DND-41 (cell line): ENCODE results near the gene MEIS3.

Source experiments
- ATAC-seq: fragments of 200-7000 bp; cut with Tn5 transposase; 3 replicates; pipeline ENCODE4 v1.9.1; 2021; ENCODE audit warnings: low read depth; ENCODE audit not compliant: insufficient read depth
- DNase-seq: peaks from one replicate; pipeline ENCODE4 v3.0.0-alpha.2; 2020
- H2AFZ ChIP-seq: 2 replicates; pipeline ENCODE4 v1.6.0; 2012; ENCODE audit warnings: low read depth, low read length
- H3K27ac ChIP-seq: 2 replicates; pipeline ENCODE4 v1.5.1; 2012; ENCODE audit warnings: low read length, inconsistent platforms
- H3K27me3 ChIP-seq: fragments of 200-600 bp; sonication (generic); 2 replicates; pipeline ENCODE4 v1.6.0; 2012; ENCODE audit warnings: low read length, mild to moderate bottlenecking, inconsistent platforms; ENCODE audit not compliant: insufficient read depth, poor library complexity
- H3K36me3 ChIP-seq: 2 replicates; pipeline ENCODE4 v1.5.1; 2012; ENCODE audit warnings: low read length, inconsistent platforms; ENCODE audit not compliant: insufficient read depth
- H3K4me1 ChIP-seq: 2 replicates; pipeline ENCODE4 v1.5.1; 2012; ENCODE audit warnings: mild to moderate bottlenecking, low read length; ENCODE audit not compliant: insufficient read depth
- H3K4me2 ChIP-seq: 2 replicates; pipeline ENCODE4 v1.6.0; 2012; ENCODE audit warnings: mild to moderate bottlenecking, moderate library complexity, low read length, inconsistent platforms; ENCODE audit not compliant: insufficient read depth
- H3K4me3 ChIP-seq, 2 experiments: fragments of 200-600 bp in 1 of 2; shearing (Covaris generic) in 1 of 2; 2 replicates each; pipeline ENCODE4 v1.5.1; 2012 to 2016; ENCODE audit warnings: inconsistent platforms in 2 of 2, low read length in 2 of 2, mild to moderate bottlenecking in 2 of 2, low read depth in 1 of 2, moderate library complexity in 1 of 2
- H3K79me2 ChIP-seq: 2 replicates; pipeline ENCODE4 v1.6.0; 2012; ENCODE audit warnings: low read length, inconsistent platforms; ENCODE audit not compliant: insufficient read depth
- H3K9ac ChIP-seq: 2 replicates; pipeline ENCODE4 v1.6.0; 2012; ENCODE audit warnings: low read depth, mild to moderate bottlenecking, inconsistent platforms, low read length, moderate library complexity
- H3K9me3 ChIP-seq: 2 replicates; pipeline ENCODE4 v1.5.1; 2012; ENCODE audit warnings: low read length, moderate library complexity, mild to moderate bottlenecking, inconsistent platforms; ENCODE audit not compliant: insufficient read depth, severe bottlenecking
- H4K20me1 ChIP-seq: 2 replicates; pipeline ENCODE4 v1.6.0; 2012; ENCODE audit warnings: low read length; ENCODE audit not compliant: insufficient read depth
- EZH2 ChIP-seq: IDR thresholded peaks from 3 replicates; pipeline ENCODE4 v1.6.1; 2012; ENCODE audit warnings: borderline replicate concordance, low read depth, mild to moderate bottlenecking, moderate library complexity, low read length, inconsistent platforms; ENCODE audit not compliant: severe bottlenecking
- TF ChIP-seq, protein P1 (sequence below): IDR thresholded peaks from 2 replicates; pipeline ENCODE4 v1.5.1; 2012; ENCODE audit warnings: borderline replicate concordance, low read length, moderate library complexity, mild to moderate bottlenecking; ENCODE audit not compliant: poor library complexity, severe bottlenecking; ENCODE audit errors: extremely low read depth

MEIS3 gene

DNA sequence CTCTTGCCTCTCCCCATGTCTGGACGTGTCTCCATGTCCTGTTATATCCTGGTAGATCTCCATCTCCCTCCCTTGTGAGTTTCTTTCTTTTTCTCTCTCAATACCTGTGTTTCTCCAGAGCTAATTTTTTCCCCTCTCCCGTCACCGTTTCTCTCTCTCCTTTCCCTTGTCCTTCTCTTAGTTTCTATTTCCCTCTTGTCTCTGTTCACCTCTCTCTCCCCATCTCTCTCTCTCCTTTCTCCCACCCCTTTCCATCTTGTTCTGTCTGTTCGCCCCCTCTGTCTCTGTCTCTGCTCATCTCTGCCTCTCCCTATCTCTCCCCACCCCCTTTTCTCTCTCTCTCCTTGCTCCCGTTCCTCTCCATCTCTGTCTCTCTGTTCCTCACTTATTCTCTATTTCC, 39.3 kb upstream of the MEIS3 start:
- Histone ChIP-seq H3K27me3 (peaks cover 11% of the 10 kb centered on the region), H3K79me2 (no peaks in the 10 kb centered on the region)
- no peak for TF ChIP-seq EZH2
- TF ChIP-seq, protein P1, sequence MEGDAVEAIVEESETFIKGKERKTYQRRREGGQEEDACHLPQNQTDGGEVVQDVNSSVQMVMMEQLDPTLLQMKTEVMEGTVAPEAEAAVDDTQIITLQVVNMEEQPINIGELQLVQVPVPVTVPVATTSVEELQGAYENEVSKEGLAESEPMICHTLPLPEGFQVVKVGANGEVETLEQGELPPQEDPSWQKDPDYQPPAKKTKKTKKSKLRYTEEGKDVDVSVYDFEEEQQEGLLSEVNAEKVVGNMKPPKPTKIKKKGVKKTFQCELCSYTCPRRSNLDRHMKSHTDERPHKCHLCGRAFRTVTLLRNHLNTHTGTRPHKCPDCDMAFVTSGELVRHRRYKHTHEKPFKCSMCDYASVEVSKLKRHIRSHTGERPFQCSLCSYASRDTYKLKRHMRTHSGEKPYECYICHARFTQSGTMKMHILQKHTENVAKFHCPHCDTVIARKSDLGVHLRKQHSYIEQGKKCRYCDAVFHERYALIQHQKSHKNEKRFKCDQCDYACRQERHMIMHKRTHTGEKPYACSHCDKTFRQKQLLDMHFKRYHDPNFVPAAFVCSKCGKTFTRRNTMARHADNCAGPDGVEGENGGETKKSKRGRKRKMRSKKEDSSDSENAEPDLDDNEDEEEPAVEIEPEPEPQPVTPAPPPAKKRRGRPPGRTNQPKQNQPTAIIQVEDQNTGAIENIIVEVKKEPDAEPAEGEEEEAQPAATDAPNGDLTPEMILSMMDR = no peak

DNA sequence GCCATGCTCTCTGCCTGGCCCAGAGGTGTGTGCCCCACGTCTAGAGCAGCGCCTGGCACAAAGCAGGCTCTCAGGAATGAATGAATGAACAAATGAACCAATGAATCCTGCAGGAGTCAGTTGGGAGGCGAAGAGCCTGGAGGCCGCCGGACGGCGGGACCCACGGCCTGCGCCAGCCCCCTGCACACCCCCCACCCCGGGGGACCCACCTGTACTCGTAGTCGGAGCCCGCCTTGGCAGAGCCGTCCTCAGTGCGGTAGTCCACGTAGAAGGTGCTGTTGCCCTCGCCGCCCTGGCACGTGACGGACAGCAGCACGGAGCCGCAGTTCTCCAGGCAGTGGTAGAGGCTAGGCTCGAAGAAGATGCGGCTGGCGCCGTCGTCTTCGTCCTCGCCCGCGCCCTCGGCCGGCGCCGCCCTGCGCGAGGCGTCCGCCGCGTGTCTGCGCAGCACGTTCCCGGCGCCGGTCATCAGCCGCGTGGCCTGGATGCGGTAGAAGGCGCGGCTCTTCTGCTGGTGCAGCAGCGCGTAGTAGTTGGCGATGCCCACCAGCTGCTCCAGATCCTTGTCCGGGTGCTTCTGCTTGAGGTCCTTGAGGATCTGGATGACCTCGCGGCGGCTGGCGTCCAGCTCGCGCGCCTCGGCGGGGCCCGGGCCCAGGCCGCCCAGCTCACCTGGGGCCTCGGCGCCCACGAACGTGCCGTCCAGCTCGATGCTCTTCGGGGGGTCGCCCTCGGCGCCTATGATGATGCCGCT, 37.6 kb upstream of the MEIS3 start:
- H3K4me2 ChIP-seq = no peak overlapping the region
- H3K79me2 ChIP-seq = no peaks in the 10 kb centered on the region
- H3K4me1 ChIP-seq = no peaks in the 10 kb centered on the region
- peaks cover 11% of the 10 kb centered on the region for H3K27me3 ChIP-seq
- H4K20me1 ChIP-seq = peaks cover 5% of the 10 kb centered on the region
- H3K9ac ChIP-seq = no peak overlapping the region
- H3K9me3 ChIP-seq = no peaks in the 10 kb centered on the region
- no peak for DNase-seq
- TF ChIP-seq EZH2 = no peak
- TF ChIP-seq, protein P1 = no peak
- no peak overlapping the region for H2AFZ ChIP-seq
- H3K4me3 ChIP-seq = no peak overlapping the region
- ATAC-seq = no peak
- H3K36me3 ChIP-seq = no peaks in the 10 kb centered on the region
- H3K27ac ChIP-seq = no peak overlapping the region

More for the DNA sequence above, 39.3 kb upstream of the MEIS3 start:
- Histone ChIP-seq H3K36me3 (no peaks in the 10 kb centered on the region), H3K4me2 (no peak overlapping the region), H3K9ac (no peak overlapping the region), H3K4me1 (no peaks in the 10 kb centered on the region), H4K20me1 (peaks cover 4% of the 10 kb centered on the region), H2AFZ (no peak overlapping the region), H3K27ac (no peak overlapping the region), H3K9me3 (no peaks in the 10 kb centered on the region), H3K4me3 (no peak overlapping the region)
- DNase-seq = no peak
- ATAC-seq = no peak

DNA sequence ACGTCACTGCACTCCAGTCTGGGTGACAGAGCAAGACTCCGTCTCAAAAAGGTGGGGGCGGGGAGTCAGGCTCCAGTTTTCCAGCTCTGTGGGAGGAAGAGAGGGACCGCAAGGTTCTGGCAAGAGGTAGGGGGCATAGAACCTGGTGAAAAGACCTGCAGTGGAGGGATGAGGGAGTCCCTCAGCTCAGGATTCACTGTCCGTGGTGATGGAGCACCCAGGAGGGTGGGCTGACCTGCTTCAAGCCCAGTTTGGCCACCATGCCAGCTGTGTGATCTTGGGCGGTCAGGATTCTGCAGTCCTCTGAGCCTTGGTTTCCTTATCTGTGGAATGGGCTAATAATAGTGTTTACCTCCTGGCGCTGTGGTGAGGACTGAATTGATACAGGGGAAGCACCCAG, 31.2 kb upstream of the MEIS3 start:
- DNase-seq (no peak), ATAC-seq (no peak)
- Histone ChIP-seq H3K4me1 (peaks cover 10% of the 10 kb centered on the region), H3K4me2 (no peak overlapping the region), H3K9ac (no peak overlapping the region), H3K79me2 (no peaks in the 10 kb centered on the region), H3K9me3 (no peaks in the 10 kb centered on the region), H4K20me1 (peaks cover 11% of the 10 kb centered on the region; the same call in 1 of the 2 replicates), H3K36me3 (no peaks in the 10 kb centered on the region), H3K4me3 (no peak overlapping the region), H2AFZ (no peak overlapping the region), H3K27ac (no peak overlapping the region), H3K27me3 (no peaks in the 10 kb centered on the region)
- TF ChIP-seq EZH2 = no peak
- TF ChIP-seq, protein P1 = no peak

DNA sequence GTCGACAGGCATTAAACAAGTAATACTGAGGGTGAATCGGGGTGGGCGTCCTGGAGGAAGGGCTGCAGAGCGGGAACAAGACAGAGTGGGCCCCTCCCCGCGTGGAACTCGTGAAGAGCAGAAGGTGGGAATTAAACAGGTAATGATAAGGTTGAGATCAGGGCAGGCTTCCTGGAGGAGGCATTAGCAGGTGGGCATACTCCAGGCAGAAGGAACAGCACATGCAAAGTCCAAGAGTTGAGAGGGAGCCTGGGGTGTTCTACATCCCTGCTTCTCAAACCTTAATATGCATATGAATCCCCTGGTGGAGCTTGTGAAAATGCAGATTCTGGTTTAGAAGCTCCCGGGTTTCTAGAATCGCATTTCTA, 29.0 kb upstream of the MEIS3 start:
- H3K79me2 ChIP-seq = no peaks in the 10 kb centered on the region
- ATAC-seq = no peak
- H3K4me3 ChIP-seq = no peak overlapping the region
- H4K20me1 ChIP-seq = peaks cover 18% of the 10 kb centered on the region
- H3K4me1 ChIP-seq = peaks cover 11% of the 10 kb centered on the region
- H2AFZ ChIP-seq = no peak overlapping the region
- H3K9ac ChIP-seq = no peak overlapping the region
- H3K36me3 ChIP-seq = no peaks in the 10 kb centered on the region
- no peak for DNase-seq
- no peak overlapping the region for H3K27ac ChIP-seq
- no peaks in the 10 kb centered on the region for H3K27me3 ChIP-seq
- TF ChIP-seq, protein P1 = no peak
- TF ChIP-seq EZH2 = no peak
- H3K4me2 ChIP-seq = no peak overlapping the region
- H3K9me3 ChIP-seq = no peaks in the 10 kb centered on the region
